Stimulated activated naive CD8-positive, alpha-beta T cell treated with anti-CD3 and anti-CD28 coated beads, Interleukin-15, Interleukin-2, amounts not matched to agents 100 U/mL and 50 U/mL, for 24 hours (primary cell): Measurements from ENCODE around the gene ZNF580.

Source experiments
- ATAC-seq: fragments of 150-1000 bp; cut with Tn5 transposase; one replicate; pipeline ENCODE4 v1.10.0; 2021
- DNase-seq: peaks from one replicate; pipeline ENCODE4 v3.0.0; 2021

Gene ZNF580

GRCh38 chr19:55624109-55625003 lies 16.4 kb upstream of the ZNF580 start, which contains the start of gene ZNF784:
Gene ZNF784, minus strand, starts transcription at chr19:55624566. Its CDS starts 5 bp downstream, at chr19:55624561.
- ATAC-seq (peak; percentile 67), DNase-seq (peak; percentile 97)

DNA sequence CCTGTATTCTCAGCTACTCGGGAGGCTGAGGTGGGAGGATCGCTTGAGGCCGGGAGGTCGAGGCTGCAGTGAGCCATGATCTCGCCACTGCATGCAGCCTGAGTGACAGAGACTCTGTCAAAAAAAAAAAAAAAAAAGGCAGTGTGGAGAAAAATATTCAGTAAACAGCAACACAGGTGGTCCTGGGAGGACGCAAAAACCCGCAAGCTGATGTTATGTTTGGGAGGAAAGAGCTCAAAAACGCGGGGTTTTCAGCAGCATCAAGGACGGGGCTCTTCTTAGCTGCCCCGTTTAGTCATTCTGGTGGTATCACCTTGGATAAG lies 15.8 kb upstream of the ZNF580 start:
- ATAC-seq (no peak), DNase-seq (no peak)

DNA sequence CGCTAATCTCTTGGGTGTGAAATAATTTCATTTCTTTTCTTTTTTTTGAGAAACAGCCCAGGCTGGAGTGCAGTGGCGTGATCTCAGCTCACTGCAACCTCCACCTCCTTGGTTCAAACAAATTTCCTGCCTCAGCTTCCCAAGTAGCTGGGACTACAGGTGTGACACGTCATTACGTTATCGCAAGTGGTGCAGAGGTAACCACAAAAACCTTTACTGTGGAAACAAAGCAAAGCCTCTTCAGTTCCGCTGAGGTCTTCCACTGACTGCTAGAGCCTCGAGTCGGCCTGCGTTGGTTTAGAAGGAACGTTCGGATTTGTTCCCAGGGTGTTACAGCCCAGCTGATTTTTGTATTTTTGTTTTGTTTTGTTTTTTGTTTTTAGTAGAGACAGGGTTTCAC lies 14.5 kb upstream of the ZNF580 start:
- peak; percentile 60 for ATAC-seq
- no peak for DNase-seq

DNA sequence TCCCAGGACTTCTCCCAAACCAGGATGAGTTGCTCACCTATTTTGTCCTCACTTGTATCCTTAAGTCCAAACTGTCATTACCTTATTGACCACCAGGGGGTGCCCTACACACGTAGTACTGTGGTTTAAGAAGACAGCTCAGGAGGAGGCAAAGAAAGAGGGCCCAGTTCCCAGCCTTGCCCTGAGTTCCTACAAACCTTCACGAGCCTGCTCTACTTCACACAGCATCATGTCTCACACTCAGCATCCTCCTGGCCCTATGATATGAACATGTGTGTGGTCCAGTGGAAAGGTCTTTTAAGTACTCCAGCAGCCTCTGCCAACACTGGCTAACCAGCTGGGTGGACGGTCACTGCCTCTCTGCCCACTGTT lies 8.4 kb upstream of the ZNF580 start:
- ATAC-seq: peak; percentile 58
- peak; percentile 92 for DNase-seq

DNA sequence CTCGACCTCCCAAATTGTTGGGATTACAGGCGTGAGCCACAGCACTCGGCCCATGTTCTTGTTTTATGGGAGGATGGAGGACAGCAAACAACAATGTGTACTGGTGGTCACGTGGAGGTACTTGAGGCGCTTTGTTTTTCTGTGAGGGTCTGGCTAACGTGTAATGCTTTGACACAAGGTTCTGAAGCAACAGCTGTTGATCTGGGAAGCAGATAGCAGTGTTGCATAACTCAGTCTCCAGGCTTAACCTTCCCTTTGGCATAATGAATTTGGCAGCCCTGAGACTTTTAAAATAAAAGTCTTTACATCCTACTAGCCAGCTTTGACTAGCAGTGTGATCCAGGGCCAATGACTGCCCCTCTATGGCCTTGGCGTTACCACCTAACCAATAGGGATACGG lies 6.9 kb upstream of the ZNF580 start:
- no peak for ATAC-seq

DNA sequence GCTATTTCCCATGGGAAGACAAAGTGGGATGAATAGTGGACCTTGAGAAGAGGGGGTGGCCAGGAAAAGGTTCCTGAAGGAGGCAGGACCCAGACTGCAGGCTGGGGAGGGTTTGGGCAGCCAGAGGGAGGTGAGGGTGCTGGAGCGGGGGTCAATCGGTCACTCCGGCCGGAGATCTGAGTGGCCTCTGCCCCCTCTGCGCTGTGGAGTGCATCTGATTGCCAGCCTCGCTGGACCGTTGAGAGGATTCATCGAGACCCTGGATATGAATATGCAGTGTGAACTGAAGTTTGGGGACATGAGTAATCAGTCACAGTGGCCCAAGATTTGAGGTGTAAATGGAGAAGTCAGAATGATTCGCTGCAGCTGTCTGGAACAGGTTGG lies 5.5 kb upstream of the ZNF580 start:
- DNase-seq (no peak), ATAC-seq (no peak)

More for the DNA sequence above, 6.9 kb upstream of the ZNF580 start:
- DNase-seq: no peak

GRCh38 chr19:55635856-55636440 lies 4.9 kb upstream of the ZNF580 start:
- ATAC-seq (no peak), DNase-seq (no peak)

- DNase-seq: no peak
- ATAC-seq: no peak
These were observed 4.1 kb upstream of the ZNF580 start for GRCh38 chr19:55636723-55637122.

DNA sequence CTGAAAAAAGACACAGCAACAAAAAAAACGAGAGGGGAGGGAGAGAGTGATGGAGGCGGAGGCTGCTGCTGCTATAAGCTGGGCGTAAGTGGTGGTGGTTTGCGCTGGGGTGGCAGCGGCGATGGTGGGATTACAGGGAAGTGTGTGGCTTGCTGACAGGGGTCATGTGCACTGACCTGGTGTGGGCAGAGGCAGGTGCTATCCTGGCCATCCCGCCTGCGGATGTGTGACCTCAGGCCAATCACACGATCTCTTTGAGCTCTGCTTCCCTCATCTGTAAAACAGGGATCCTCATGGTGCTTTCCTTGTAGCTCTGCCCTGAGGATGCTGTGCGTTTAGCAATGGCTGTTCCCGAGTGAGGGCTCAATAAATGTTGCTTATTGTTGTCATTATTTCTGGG lies 3.3 kb upstream of the ZNF580 start:
- no peak for ATAC-seq
- no peak for DNase-seq

GRCh38 chr19:55638864-55639359 lies 1.9 kb upstream of the ZNF580 start:
- no peak for ATAC-seq
- DNase-seq: peak; percentile 76

GRCh38 chr19:55640043-55640576 lies 692 bp upstream of the ZNF580 start:
- ATAC-seq (peak; percentile 11), DNase-seq (peak; percentile 78)

- DNase-seq: no peak
- ATAC-seq: no peak
These were observed 787 bp downstream of the ZNF580 start for GRCh38 chr19:55641426-55642152.

- peak; percentile 8 for ATAC-seq
- DNase-seq: peak; percentile 55
These were observed 1.6 kb downstream of the ZNF580 start for GRCh38 chr19:55642153-55643002.

GRCh38 chr19:55643003-55643886 lies 2.4 kb downstream of the ZNF580 start, which contains the start of gene ZNF581:
Gene ZNF581, plus strand, starts transcription at chr19:55643649. Its CDS starts 923 bp downstream, at chr19:55644572.
- ATAC-seq (peak; percentile 38), DNase-seq (peak; percentile 86)

- DNase-seq (no peak), ATAC-seq (no peak)
These were observed 3.0 kb downstream of the ZNF580 start for GRCh38 chr19:55643887-55644176.

DNA sequence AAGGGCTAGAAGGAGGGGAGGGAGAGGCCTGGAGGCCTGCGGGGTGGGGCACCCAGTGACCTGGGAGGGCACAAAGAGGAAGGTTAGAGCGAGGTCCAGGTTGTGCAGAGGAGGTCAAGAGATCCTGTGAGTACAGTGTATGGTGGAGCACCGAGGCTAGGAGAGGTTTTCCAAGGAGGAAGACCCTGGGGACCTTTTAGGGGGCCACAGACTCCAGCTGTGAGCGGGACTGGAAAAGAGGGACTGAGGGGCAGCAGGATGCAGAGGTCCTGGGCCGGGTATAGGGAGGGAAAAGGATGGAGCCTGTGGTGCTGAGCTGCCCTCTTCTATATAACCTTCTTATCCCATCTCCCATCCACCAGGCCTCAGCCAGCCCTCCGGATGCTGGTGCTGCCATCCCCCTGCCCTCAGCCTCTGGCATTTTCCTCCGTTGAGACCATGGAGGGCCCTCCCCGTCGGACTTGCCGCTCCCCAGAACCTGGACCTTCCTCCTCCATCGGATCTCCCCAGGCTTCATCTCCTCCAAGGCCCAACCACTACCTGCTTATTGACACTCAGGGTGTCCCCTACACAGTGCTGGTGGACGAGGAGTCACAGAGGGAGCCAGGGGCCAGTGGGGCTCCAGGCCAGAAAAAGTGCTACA lies 3.5 kb downstream of the ZNF580 start:
- ATAC-seq: no peak
- DNase-seq: no peak

- ATAC-seq: no peak
- no peak for DNase-seq
These were observed 4.2 kb downstream of the ZNF580 start for GRCh38 chr19:55644842-55645511.

DNA sequence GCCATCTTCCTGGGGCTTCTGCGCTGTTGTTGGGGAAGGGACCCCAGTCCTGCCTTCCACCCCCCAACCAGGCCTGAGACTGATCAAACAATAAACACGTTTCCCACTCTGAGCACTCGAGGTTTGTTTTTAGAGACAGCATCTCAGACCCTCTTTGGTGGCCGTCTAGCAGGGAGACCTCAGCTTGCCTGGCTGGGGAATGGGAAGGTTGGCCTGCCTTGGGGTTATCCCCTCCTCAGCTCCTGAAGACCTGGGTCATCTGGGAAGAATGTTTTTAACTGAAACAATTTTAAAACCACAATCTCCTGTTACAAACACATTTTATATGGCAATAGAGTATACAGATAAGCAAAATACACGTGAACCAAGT lies 4.7 kb downstream of the ZNF580 start:
- DNase-seq (no peak), ATAC-seq (no peak)

GRCh38 chr19:55646889-55647731 lies 6.3 kb downstream of the ZNF580 start:
- DNase-seq: no peak
- no peak for ATAC-seq
